Measurements from ENCODE around the gene AKIRIN2.

- TF ChIP-seq ETS1 (conservative IDR thresholded peaks at IDR 0.05; ENCODE audit: control insufficient read depth, low read depth, low read length) (no peak), THRA (IDR thresholded peaks at IDR 0.05) (no peak), EZH2 (IDR thresholded peaks at IDR 0.05; ENCODE audit: borderline replicate concordance, low read depth, low read length) (no peak), SPI1 (IDR thresholded peaks at IDR 0.05; ENCODE audit: borderline replicate concordance, low read depth, low read length) (no peak), THRAP3 (IDR thresholded peaks at IDR 0.05; ENCODE audit: borderline replicate concordance) (no peak), BRF2 (IDR thresholded peaks at IDR 0.05; ENCODE audit: borderline replicate concordance, insufficient read depth, insufficient read length) (no peak), ZFP1 (CRISPR knock-in tag; IDR thresholded peaks at IDR 0.05) (no peak), CHD2 (IDR thresholded peaks at IDR 0.05; ENCODE audit: low read depth, low read length) (no peak), ZNF41 (CRISPR knock-in tag; conservative IDR thresholded peaks at IDR 0.05) (no peak), KDM5B (IDR thresholded peaks at IDR 0.05; ENCODE audit: insufficient replicate concordance, low read depth, low read length) (no peak), ESRRA (IDR thresholded peaks at IDR 0.05; ENCODE audit: borderline replicate concordance, low read depth) (no peak), CTCF (IDR thresholded peaks at IDR 0.05 in 2 of 3, conservative IDR thresholded peaks at IDR 0.05 in 1 of 3; ENCODE audit: insufficient read depth in 2 of 3, low read depth in 1 of 3, low read length in 3 of 3) (no peak), MTA2 (IDR thresholded peaks at IDR 0.05; ENCODE audit: low read depth) (no peak), THRB (CRISPR knock-in tag; conservative IDR thresholded peaks at IDR 0.05) (no peak)
Observed at GRCh38 chr6:87743454-87743853, 41.4 kb upstream of the AKIRIN2 start.
